DMS153 (cell line): Measurements from ENCODE around the gene CDH13.

Experiments used
- DNase-seq: peaks from one replicate; lab custom pipeline; 2025; lab: John Stamatoyannopoulos, UW

CDH13 gene

DNA sequence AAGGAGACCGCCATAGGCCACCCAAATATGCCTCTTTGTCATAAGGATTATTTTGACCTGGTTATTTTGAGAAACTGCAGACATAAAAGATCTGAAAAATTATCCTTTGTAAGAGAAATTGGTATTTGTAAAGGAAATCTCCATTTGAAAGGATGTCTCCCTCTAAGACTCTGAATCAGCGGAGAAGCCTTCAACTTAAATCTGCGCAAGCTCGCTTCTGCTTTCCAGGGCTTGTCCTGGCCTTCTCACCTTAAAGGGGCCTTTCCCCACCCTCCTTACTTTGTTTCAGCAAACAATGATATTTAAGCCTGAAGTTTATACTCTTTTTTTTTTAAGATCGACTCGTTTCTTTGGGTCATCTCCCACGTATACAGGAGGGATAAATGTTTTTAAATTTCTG, 1215.5 kb downstream of the CDH13 start:
- DNase-seq: no peak

DNA sequence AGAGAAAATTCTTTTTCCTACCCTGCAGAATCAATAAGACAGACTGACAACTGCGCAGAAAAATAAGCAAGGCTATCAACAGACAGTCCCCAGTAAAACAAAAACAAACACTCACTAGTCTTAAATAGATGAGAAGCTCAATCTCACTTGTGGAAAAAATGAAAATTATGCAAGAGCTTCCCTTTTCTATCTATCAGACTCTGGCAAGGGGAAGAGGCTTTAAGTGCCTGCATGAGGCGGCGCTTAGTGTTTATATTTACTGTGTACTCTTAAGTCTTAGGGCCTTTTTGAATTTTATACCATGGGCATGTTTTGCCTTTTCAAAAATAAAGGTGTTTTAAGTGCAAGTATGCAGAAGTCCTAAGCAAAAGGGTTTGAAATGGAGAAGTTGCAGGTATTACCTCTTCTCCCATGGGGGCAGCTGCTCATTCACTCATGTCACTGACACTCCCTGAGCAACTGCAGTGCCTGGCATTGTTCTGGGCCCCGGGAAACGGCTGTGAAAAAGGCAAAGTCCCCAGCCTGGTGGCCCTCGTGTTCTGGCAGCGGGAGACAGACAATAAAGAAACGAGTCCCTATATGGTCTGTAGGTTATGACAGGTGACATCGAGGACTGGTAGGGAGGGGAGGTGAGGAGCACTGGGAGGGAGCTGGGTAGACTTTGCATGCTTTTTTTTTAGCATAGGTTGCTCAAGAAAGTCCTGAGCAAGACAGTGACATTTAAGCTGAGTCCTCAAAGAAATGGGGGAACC, 1216.2 kb downstream of the CDH13 start:
- no peak for DNase-seq

DNA sequence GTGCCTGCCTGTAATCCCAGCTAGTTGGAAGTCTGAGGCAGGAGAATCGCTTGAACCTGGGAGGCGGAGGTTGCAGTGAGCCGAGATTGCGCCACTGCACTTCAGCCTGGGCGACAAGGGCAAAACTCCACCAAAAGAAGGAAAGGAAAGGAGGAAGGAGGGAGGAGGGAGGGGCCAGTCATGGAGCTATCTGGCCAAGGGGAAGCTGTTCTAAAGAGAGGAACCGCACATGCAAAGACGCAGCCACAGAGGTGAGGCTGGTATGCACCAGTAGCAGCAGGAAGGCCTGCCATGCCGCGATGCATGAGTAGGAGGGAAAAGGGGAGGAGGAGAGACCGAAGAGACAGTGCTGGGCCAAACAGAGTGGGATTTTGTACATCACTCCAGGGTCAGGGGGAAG, 1216.9 kb downstream of the CDH13 start:
- no peak for DNase-seq

DNA sequence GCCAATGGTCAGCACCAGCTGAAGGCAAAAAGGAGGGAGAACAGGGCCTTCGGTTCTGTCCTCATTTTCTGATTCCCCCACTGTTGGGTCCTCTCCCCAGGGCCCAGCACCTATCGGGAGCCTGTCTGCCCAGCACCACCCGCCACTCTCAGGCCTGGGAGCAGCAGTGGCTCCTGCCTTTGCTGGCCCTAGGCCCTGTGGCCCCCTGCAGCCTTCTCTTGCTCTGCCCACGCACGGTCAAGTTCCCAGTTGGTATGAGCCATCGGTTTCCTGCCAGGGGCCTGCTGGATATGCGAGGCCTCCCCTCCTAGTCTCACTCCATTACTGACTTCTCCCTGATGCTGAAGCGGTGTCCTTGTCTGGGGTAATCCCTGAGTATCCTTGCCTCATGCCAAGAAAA, 1218.5 kb downstream of the CDH13 start:
- DNase-seq: no peak

DNA sequence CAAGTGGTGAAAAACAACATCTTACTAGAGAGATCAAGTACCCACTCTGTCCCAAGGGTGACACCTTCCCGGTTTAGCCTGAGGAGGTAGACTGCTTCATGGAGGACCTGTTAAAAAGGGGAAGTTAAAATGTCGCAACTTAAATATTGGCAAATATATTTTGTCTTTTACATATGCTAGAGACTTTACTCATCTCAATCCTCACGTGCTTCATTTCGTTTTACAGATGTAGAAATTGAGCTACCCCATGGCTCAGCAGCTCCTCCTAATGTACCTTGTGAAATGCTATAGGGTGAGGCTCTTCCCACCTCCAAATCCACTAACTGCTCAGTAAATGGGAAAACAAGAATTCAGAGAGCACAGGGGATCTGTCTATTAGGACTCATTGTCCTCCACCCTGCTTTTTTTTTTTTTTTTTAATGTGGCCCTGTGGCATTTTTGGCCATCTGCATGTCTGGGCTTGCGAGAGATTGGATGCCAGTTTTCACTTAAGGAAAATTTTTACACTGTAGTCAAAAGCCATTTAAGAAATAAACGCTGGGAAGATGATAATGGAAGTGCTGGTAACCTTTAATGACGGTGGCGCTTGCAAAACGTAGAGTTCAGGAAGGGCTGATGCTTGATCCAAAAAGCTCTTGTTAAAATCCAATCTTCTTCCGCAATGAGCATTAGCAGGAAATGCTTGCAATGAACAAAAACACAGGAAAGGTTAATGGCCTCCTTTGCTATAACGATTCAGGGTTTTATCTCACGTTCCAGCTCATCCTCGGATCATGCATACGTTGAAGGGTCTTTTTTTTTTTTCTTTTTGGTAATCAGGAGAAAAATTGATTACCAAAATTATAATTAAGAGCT, 1220.8 kb downstream of the CDH13 start:
- DNase-seq: peak; percentile 29

DNA sequence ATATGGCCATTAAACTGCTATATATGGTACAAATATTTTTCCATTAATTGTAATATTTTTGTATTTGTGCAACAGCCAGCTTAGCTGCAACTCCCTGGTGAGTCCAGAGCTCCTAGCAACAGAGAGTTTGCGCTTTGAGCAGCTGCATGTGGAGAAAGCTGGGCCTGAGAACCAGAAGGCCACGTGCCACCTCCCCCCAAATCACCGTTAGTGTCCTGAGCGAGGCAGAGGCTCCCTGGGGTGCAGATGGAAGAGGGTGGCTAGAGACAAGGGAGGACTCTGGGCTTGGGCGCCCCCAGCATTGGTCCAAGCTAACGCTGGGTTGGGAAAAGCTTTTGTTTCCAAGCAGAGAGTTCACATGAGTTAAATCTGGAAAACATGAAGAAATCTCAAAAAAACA, 1222.7 kb downstream of the CDH13 start:
- DNase-seq: no peak
